GM21619 (cell line): Measurements from ENCODE around the gene SLC2A3.
A peak's percentile ranks its signal among the peaks of the same experiment; 100 is the strongest.
"Not testable (repeated sequence)": the region's sequence is repeated elsewhere in the genome, so short reads cannot be mapped to it uniquely, and the experiment has no call there.

Source experiments
- ATAC-seq: cut with Tn5 transposase; IDR thresholded peaks from one replicate; pipeline ENCODE4 v1.9.1; 2021; ENCODE audit not compliant: unreplicated experiment

The SLC2A3 gene

DNA sequence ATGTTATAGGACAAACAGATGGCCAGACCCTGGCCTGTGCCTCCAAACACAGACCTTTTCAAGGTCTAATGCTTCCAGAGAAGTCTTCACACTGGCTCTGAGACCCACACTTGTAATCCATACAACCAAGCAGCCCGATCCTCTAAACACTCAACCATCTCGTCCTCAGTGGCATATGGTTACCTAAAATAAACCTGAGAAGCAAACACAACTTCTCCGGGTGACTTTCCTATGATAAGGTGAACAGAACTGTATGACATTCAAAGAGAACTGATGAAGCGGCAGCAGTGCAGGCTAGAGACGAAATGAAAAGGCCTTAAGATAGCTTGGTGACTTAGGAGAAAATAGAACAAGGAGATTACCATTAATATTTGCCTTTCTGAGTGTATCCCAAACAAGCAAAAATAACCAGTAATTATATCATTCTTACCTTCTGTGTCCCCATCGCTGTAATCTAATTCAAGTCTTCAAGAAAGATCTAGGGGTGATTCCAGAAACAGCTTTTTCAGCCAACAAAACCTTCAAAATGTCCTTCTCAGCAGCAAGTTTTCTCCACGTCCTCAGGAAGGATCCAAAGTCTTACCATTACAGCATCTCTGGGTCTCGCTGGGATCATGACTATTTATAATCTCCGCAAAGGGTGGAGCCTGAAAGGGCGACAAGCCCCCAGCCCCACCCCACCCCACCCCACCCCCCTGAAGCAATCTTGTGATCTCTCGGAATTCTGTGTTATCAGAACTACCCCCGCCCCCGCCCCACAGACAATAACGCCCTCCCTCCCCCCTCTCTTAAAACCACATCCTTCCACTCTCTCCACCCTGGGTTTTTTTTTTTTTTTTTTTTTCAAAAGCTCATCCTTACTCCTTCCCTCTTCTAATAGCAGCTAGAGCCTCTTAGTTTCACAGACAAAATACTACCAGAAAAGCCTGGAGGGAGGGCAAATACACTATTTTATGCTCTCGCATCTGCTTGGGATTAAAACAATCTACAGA, at the start of gene SLC2A3:
Gene SLC2A3, minus strand, starts transcription at position 598 of the 992 bp plus-strand sequence. Its CDS starts 153 bp downstream, at position 445.
- peak; percentile 41 for ATAC-seq

- ATAC-seq = no peak
Measured at GRCh38 chr12:7984900-7985299, 48.9 kb upstream of the SLC2A3 start.

- not testable (repeated sequence) for ATAC-seq
Measured at GRCh38 chr12:7983460-7983859, 47.5 kb upstream of the SLC2A3 start.

DNA sequence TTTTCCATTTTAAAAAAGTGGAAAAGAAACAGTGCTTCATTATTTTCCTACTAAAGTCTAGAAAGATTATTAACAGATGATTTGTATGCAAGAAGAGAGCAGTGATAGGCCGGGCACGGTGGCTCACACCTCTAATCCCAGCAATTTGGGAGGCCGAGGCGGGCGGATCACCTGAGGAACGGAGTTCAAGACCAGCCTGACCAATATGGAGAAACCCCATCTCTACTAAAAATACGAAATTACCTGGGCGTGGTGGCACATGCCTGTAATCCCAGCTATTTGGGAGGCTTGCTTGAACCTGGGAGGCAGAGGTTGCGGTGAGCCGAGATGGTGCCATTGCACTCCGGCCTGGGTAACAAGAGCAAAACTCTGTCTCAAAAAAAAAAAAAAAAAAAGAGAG, 47.0 kb upstream of the SLC2A3 start:
- not testable (repeated sequence) for ATAC-seq

DNA sequence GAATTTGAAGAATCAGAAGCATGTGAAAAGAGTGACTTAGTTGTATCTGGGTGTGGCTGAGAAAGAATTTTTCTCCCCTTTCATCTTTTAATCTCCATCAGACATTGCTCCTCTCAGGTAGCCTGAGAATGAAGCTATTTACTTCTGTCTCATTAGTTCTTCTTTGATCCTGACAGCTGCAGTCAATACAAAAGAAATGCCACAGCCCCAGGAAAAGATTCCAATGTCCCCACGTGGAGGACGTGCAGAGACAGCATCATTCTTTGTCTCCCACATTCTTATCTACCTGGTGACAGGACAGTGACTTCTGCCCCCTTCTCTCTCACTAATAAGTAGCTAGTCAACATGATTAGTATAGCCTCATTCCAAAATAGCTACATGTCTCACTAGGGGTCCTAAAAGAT, 46.3 kb upstream of the SLC2A3 start:
- ATAC-seq = not testable (repeated sequence)

GRCh38 chr12:7981446-7981845, 45.5 kb upstream of the SLC2A3 start:
- no peak for ATAC-seq

DNA sequence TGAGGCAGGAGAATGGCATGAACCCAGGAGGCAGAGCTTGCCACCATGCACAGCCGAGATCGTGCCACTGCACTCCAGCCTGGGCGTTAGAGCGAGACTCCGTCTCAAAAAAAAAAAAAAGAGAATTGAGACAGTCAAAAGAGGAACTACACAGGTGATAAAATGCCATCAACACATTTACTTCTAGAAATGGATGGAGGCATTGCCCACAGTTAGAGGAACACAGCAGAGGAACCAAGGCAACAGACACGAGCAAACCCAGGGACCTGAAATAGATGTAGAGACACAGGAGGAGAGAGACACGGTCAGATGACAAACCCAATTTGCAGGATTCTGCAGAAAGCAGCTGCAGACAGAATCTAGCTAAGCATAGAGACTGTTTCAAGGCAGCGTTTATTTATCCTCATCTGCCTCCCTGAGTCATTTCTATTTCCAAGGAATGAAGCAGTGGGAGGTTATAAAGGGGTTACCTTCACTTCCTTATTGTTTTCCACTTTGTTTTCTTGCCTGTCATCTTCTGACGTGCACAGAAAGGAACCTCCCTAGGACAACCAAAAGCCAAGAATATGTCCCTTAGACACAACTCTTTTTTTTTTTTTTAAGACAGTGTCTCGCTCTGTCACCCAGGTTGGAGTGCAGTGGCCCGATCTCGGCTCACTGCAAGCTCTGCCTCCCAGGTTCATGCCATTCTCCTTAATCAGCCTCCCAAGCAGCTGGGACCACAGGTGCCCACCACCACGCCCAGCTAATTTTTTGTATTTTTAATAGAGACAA, 41.6 kb upstream of the SLC2A3 start:
- peak; percentile 78 for ATAC-seq

- ATAC-seq = no peak
Measured at GRCh38 chr12:7973457-7973825, 37.5 kb upstream of the SLC2A3 start.

DNA sequence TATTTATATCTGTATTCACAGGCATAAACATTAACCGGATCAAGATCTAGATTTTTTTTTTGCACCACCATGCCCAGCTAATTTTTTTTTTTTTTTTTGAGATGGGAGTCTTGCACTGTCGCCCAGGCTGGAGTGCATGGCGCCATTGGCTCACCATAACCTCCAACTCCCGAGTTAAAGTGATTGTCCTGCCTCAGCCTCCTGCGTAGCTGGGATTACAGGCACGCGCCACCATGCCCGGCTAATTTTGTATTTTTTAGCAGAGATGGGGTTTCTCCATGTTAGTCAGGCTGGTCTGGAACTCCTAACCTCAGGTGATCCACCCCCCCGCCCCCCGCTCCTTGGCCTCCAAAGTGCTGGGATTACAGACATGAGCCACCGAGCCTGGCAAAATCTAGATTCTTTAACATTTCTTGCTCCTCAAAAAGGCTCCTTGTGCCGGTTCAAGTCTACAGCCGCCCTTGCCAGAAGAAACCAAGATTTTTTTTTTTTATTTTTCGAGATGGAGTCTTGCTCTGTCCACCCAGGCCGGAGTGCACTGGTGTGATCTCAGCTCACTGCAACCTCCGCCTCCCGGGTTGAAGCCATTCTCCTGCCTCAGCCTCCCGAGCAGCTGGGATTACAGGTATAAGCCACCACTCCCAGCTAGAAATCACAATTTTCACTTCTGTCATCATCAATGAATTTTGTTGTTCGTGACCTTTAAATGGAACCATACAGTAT, 36.9 kb upstream of the SLC2A3 start:
- ATAC-seq = no peak

DNA sequence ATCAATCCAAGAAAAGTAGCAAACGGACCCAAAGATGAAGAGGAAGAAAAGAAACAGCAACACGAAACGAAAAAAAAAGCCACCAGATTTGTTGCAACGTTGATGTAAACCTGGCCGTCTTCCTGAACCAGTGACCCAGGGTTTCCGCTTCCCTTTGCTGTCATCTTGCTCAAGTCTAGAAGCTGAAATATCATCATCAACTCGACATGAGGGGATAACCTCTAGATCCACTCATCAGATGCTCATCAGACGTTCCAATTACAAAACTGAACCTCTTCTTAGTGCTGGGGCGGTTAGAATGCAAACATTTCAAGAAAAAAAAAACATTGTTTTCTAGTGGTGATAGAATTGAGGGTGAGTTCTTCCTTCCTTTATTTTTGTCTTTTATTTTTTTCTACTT, 36.3 kb upstream of the SLC2A3 start:
- not testable (repeated sequence) for ATAC-seq

DNA sequence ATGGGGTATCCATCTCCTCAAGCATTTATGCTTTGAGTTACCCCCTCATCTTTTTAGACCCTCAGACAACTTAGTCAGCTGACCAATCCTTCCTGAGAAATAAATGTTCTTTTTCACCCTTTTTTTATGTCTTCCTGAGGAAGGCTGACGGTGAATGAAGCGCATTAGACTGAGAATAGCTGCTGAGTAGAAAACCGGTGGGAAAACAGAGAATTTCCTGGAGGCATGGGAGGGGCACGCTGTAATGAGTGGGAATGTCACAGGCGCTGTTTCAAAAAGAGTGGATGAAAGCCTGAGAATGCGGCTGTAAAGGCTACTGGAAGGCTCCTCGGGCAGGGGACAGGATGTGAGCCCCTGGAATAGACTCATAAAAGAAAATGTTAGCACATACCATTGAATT, 35.8 kb upstream of the SLC2A3 start:
- ATAC-seq = not testable (repeated sequence)

- peak; percentile 84 for ATAC-seq
Measured at GRCh38 chr12:7970475-7971252, 34.7 kb upstream of the SLC2A3 start.

GRCh38 chr12:7966563-7966962, 30.6 kb upstream of the SLC2A3 start:
- ATAC-seq = no peak

GRCh38 chr12:7964669-7965068, 28.7 kb upstream of the SLC2A3 start:
- ATAC-seq = not testable (repeated sequence)

GRCh38 chr12:7961395-7962178, 25.6 kb upstream of the SLC2A3 start:
- ATAC-seq = no peak

DNA sequence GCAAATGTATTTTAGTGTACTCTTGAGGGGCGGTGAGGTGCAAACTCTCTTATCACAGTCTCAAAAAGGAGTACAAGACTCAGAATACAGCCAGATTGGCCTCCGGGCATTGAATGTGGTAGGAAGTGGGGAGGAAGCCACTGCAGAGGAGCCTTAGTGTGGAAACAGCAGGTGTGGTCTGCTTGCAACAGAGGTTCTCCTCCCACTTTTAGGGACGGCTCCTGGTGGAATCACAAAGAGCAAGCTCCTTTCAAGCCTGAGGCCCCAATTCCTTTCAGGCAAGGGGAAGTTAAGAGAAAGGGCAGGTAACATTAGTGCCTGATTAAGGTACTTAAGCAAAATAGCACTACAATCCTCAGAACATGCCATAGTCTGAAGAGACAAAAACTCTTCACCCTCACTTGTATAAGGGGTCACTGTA, 23.7 kb upstream of the SLC2A3 start:
- ATAC-seq = peak; percentile 41

- ATAC-seq = no peak
Measured at GRCh38 chr12:7959278-7959677, 23.3 kb upstream of the SLC2A3 start.

DNA sequence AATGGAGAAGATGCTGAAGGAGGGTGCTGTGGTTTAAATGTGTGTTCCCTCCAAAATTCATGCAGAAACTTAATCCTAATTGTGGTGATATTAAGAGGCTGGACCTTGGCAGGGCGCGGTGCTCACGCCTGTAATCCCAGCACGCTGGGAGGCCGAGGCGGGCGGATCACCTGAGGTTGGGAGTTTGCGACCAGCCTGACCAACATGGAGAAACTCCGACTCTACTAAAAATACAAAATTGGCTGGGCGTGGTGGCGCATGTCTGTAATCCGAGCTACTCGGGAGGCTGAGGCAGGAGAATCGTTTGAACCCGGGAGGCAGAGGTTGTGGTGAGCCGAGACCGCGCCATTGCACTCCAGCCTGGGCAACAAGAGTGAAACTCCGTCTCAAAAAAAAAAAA, 18.9 kb upstream of the SLC2A3 start:
- not testable (repeated sequence) for ATAC-seq

DNA sequence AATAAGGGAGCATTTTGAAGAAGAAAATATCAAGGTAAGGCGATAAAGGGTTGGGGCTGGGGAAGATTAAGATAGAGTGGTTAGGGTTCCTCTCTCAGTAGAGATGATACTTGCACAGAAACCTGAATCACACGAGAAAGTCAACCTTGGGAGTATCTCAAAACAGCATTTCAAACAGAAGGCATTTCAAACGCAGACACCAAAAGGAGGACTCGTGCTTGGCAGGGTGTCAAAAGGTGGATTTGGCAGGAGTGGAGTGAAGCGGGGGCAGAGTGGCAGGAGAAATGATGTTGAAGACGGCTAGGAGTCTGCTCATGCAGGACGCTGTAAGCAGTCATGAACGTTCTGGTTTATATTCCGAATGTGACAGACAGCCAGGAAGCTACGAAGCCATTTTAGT, 18.4 kb upstream of the SLC2A3 start:
- ATAC-seq = not testable (repeated sequence)

DNA sequence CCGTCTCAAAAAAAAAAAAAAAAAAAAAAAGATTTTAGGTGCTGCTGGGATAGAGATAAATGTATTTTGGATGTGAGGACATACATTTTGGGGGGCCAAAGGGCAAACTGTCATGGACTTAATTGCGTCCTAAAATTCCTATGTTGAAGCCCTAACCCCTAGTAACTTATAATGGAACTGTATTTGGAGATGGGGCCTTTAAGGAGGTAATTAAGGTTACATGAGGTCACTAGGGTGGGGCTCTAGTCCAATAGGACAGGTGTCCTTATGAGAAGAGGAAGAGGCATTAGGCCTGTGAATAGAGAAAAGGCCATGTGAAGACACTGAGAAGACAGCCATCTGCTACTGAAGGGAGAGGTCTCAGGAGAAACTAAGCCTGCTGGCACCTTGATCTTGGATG, 17.9 kb upstream of the SLC2A3 start:
- ATAC-seq = not testable (repeated sequence)
